ENCODE results near the gene P2RY13. TPM values are rescaled to one million over a fixed set of nuclear protein-coding genes. Genes with fewer than 3 reads are reported as not detected.

P2RY13 gene
- not detected in 2 replicates for total RNA-seq

DNA sequence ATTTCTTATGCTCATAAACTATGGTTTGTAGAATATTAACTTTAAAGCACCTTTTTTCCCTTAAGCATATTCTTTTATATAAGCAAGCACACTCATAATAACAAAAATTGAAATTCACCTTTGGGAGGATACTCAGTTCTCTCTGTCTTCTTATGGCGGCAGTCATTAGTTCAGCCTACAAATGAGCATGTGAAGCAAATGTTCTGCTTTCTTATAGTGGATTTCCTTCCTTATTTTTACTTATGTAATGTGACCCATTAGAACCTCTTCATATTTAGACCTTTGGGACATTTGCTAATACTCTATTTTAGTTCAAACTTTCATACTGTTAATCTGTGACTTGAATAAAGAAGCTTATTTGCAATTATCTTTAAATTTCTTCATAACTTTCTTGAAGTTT, at the start of gene P2RY13:
P2RY13 (minus strand) TSS at position 187 of the 400 bp plus-strand sequence; CDS start at position 166, 21 bp downstream.

GRCh38 chr3:151316267-151316991, 12.9 kb downstream of the P2RY13 start, which contains the start of gene GPR87:
TSS of gene GPR87 (minus strand) at chr3:151316820. CDS start at chr3:151300100, 16,720 bp downstream.

GRCh38 chr3:151278230-151278629, 51.1 kb downstream of the P2RY13 start, which contains the start of gene P2RY14:
TSS of gene P2RY14 (minus strand) at chr3:151278542. CDS start at chr3:151214316, 64,226 bp downstream.

Other genes with a start within 250 kb of the P2RY13 start
- under 0.01 and 0.19 TPM in 2 replicates for gene MED12L, start 243.9 kb downstream of the P2RY13 start, total RNA-seq
- not detected in 2 replicates for gene GPR171, start 126.3 kb downstream of the P2RY13 start, total RNA-seq
- gene P2RY14, start 51.0 kb downstream of the P2RY13 start, total RNA-seq = not detected in 2 replicates
- 0.49 TPM in 1 of 2 replicates, not detected in the other for gene GPR87, start 12.7 kb downstream of the P2RY13 start, total RNA-seq
- gene P2RY12, start 55.2 kb upstream of the P2RY13 start, total RNA-seq = not detected in 2 replicates
- under 0.01 and 0.06 TPM in 2 replicates for gene IGSF10, start 131.5 kb upstream of the P2RY13 start, total RNA-seq